VCaP (cell line): ENCODE data around the gene CHI3L2.

Experiments used
- H3K27ac ChIP-seq: fragments of 450-650 bp; 2 replicates; pipeline ENCODE4 v1.5.1; 2017
- TF ChIP-seq, protein P1 (sequence below): fragments of 450-650 bp; conservative IDR thresholded peaks from 2 replicates; pipeline ENCODE4 v1.5.1; 2017; ENCODE audit warnings: mild to moderate bottlenecking, moderate library complexity

The CHI3L2 gene

GRCh38 chr1:111218701-111219556 lies 8.6 kb upstream of the CHI3L2 start:
- TF ChIP-seq, protein P1, sequence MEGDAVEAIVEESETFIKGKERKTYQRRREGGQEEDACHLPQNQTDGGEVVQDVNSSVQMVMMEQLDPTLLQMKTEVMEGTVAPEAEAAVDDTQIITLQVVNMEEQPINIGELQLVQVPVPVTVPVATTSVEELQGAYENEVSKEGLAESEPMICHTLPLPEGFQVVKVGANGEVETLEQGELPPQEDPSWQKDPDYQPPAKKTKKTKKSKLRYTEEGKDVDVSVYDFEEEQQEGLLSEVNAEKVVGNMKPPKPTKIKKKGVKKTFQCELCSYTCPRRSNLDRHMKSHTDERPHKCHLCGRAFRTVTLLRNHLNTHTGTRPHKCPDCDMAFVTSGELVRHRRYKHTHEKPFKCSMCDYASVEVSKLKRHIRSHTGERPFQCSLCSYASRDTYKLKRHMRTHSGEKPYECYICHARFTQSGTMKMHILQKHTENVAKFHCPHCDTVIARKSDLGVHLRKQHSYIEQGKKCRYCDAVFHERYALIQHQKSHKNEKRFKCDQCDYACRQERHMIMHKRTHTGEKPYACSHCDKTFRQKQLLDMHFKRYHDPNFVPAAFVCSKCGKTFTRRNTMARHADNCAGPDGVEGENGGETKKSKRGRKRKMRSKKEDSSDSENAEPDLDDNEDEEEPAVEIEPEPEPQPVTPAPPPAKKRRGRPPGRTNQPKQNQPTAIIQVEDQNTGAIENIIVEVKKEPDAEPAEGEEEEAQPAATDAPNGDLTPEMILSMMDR = no peak
- H3K27ac ChIP-seq = no peak overlapping the region

- no peak overlapping the region for H3K27ac ChIP-seq
- TF ChIP-seq, protein P1 = no peak
Measured at GRCh38 chr1:111219557-111220286, 7.8 kb upstream of the CHI3L2 start.

DNA sequence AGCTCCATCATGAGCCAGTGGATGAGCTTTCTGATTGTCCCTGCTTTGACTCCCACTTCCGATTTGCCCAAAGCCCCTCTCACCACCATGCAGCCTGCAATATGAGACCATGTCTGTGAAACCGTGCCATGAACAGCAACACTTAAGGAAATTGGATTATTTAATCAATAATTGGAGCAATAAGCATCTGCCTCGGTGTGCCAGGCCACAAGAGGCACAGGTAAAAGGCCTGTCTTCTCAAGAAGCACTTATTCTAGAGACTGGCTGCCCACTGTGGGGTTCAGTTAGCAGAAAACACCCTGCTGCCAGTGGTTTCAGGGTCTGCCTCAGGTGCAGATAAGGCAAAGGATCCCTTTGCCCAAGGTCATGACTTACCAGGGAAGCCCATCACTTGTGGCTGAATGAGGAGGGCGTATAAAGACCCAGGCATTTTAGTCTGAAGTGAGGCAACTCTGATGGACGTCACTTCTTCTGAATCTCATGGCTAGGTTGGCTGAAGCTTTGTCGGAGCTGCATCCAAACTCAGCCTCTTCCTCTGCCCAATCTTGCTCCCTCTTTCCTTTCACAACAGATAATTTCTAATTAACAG lies 7.1 kb upstream of the CHI3L2 start:
- TF ChIP-seq, protein P1 = no peak
- no peak overlapping the region for H3K27ac ChIP-seq

- TF ChIP-seq, protein P1 = no peak
- no peak overlapping the region for H3K27ac ChIP-seq
Measured at GRCh38 chr1:111221276-111221632, 6.3 kb upstream of the CHI3L2 start.

DNA sequence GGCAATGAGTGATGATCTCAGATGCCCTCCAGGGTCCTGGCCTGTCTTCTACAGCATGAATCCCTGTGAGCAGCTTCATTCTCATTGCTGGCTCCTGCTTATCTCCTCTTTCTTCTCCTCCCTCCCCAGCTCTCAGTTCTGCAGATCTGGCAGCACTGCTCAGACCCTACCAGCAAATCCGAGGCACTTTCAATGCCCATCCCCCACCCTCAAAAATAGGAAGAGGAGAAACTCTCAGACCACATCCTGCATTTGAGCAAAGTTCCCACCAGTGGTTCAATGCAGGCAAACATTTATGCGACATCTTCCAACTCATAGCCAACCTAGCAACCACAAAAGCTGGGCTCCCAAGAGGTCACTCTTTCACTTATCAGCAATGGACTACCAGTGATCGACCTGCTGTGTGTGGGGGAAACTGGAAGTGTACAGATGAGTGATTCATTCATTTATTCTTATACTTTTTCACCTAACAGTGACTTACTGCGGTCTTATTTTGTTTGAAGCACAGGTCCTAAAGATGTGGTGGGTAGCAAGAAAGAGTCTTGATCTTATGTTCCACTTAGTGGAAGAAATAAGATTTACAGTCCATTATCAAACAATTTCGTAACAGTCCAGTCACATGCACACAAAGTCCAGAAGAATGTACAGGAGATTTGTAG lies 5.8 kb upstream of the CHI3L2 start:
- TF ChIP-seq, protein P1 = no peak
- no peak overlapping the region for H3K27ac ChIP-seq

DNA sequence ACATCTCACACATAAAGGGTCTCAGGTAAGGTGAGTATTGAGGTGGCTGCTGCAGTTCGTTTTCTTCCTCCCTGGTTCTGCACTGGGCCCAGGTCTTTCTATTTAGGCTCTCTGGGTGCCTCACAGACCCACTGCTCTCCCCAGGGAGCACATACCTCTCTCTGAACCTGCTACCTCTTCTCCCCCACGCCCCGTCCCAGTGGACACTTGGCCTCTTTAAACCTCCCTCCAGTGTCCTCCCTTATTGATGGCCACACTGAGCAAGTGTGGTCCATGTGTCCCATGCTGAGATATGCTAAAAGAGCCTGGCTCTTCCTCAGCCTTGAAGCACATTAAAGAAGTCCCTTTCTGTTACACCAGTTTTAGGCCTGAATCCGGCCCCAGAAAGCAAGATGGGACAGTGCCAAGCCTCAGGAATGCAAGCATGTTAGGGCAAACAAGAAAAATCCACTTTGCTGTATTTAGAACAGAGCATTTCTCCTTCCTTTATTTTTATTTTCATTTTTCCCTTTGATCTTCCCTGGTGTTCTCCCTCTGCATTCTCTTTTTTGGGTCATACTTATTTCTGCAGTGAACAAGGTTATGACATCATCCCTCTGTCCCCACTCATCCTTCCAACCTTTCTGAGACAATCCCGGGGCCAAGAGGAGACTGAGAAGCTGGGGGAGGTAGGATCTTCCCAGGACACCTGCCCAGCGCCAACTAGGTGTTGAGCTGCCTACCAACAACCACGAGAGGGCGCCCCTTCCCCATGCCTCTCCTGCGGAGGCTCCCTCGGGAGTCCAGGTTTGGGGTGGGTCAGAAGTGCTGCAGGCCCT lies 5.0 kb upstream of the CHI3L2 start:
- TF ChIP-seq, protein P1 = peak; percentile 97
- H3K27ac ChIP-seq = peak overlapping the region; percentile 16; the same call in 1 of the 2 replicates
